Panc1 (cell line): Measurements from ENCODE around the gene HPCAL1. TPM values are rescaled to one million over a fixed set of nuclear protein-coding genes. Genes with fewer than 3 reads are reported as not detected.

Source experiments
- ATAC-seq: fragments of 200-7000 bp; cut with Tn5 transposase; 2 replicates; pipeline ENCODE4 v1.9.1; 2020; ENCODE audit warnings: mild to moderate bottlenecking, moderate library complexity
- BruUV-seq: library from RNA; stranded (reverse); fragments of 400-500 nt; replicated peaks from 2 replicates; lab custom pipeline; 2021; lab: Mats Ljungman, UMichigan
- CTCF ChIA-PET: fragments of 300-600 bp; sonication (Branson Sonifier 250); formaldehyde crosslinking; loops from one replicate; lab custom pipeline; 2022; ENCODE audit warnings: antibody characterized with exemption; lab: Charles Lee
- POLR2A ChIA-PET: fragments of 300-600 bp; sonication (Branson Sonifier 250); formaldehyde crosslinking; loops from one replicate; lab custom pipeline; 2022; ENCODE audit warnings: antibody characterized with exemption; lab: Charles Lee
- DNase-seq: peaks from one replicate; pipeline ENCODE4 v3.0.0-alpha.2; 2010; ENCODE audit warnings: low read depth, low spot score
- H3K27ac ChIP-seq: 2 replicates; pipeline ENCODE4 v1.5.1; 2011; ENCODE audit warnings: mild to moderate bottlenecking, low read length, inconsistent platforms
- H3K27me3 ChIP-seq: fragments of 200-500 bp; sonication (Bioruptor generic); 2 replicates; pipeline ENCODE4 v1.6.0; 2014; ENCODE audit warnings: low read length, inconsistent platforms; ENCODE audit not compliant: control insufficient read depth, insufficient read depth
- H3K36me3 ChIP-seq: fragments of 200-500 bp; sonication (Bioruptor generic); 2 replicates; pipeline ENCODE4 v1.5.1; 2014; ENCODE audit warnings: inconsistent platforms, mild to moderate bottlenecking, low read length, moderate library complexity; ENCODE audit not compliant: control insufficient read depth, insufficient read depth
- H3K4me1 ChIP-seq: 2 replicates; pipeline ENCODE4 v1.5.1; 2011; ENCODE audit warnings: inconsistent platforms, mild to moderate bottlenecking, low read length, moderate library complexity; ENCODE audit not compliant: control insufficient read depth, insufficient read depth
- H3K4me3 ChIP-seq, 2 experiments: 2 replicates each; pipeline ENCODE4 v1.5.1; 2011 to 2012; ENCODE audit warnings: low read depth in 2 of 2, low read length in 2 of 2, mild to moderate bottlenecking in 2 of 2, inconsistent platforms in 1 of 2, moderate library complexity in 1 of 2
- H3K9me3 ChIP-seq: fragments of 200-500 bp; sonication (Bioruptor generic); 2 replicates; pipeline ENCODE4 v1.5.1; 2014; ENCODE audit warnings: low read depth, mild to moderate bottlenecking, inconsistent platforms, low read length, moderate library complexity; ENCODE audit not compliant: control insufficient read depth, insufficient read depth
- POLR2AphosphoS5 ChIP-seq: IDR thresholded peaks from 2 replicates; pipeline ENCODE4 v1.6.1; 2012; ENCODE audit warnings: mild to moderate bottlenecking, low read depth, low read length, moderate library complexity
- SIN3A ChIP-seq: IDR thresholded peaks from 2 replicates; pipeline ENCODE4 v1.6.1; 2012; ENCODE audit warnings: low read depth, mild to moderate bottlenecking, low read length, moderate library complexity, borderline replicate concordance; ENCODE audit not compliant: insufficient read depth
- TCF7L2 ChIP-seq: IDR thresholded peaks from 2 replicates; pipeline ENCODE4 v1.6.1; 2011; ENCODE audit warnings: mild to moderate bottlenecking, low read depth, low read length, inconsistent platforms
- in situ Hi-C: cut with HindIII; loops from 2 replicates; pipeline ENCODE4 v1.10.0; 2016; ENCODE audit warnings: low sequenced_read_pairs, low pct_unique_long_range_greater_than_20kb
- intact Hi-C: fragments of 100-400 bp; cut with micrococcal nuclease; formaldehyde crosslinking; loops from one replicate; pipeline ENCODE4 v1.10.0; 2022; ENCODE audit not compliant: unreplicated experiment
- total RNA-seq: library from RNA; stranded (reverse); gene quantifications from one replicate; pipeline ENCODE4 v1.2.1, GENCODE V29; 2021; ENCODE audit not compliant: unreplicated experiment
- TF ChIP-seq, protein P1 (sequence below), 2 experiments: IDR thresholded peaks; 2 replicates each; pipeline ENCODE4 v1.6.1; 2011 to 2012; ENCODE audit warnings: low read depth in 2 of 2, control low read depth in 1 of 2, low read length in 1 of 2, mild to moderate bottlenecking in 1 of 2, moderate library complexity in 1 of 2; ENCODE audit not compliant: insufficient read depth in 1 of 2
- TF ChIP-seq, protein P2 (sequence below): fragments of 450-650 bp; IDR thresholded peaks from 2 replicates; pipeline ENCODE4 v1.5.1; 2017; ENCODE audit warnings: mild to moderate bottlenecking

HPCAL1 gene
- total RNA-seq, 1 experiment from 2014 or later = 234 TPM

DNA sequence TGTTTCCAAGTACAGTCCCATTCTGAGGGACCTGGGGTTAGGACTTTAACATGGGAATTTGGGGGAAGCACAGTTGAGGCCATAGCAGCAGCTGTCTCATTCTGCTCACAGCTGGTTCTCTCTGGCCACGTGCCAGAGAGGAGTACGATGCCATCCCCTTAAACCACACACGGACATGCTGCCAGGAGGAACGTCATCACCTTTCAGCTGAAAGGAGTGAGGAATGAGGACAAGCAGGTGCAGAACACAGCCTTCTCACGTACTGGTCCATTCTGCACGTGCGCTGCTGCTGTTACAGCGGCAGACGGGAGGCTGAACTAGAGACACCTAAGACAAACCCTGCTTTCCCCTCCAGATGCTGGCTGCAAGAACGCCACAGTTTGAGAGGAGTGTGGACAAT, 111.9 kb downstream of the HPCAL1 start:
- ChIA-PET CTCF (no interaction called here), POLR2A (no interaction called here)
- Histone ChIP-seq H3K27ac (peak overlapping the region; percentile 83), H3K36me3 (no peaks in the 10 kb centered on the region; the same call in 1 of the 2 replicates), H3K9me3 (no peaks in the 10 kb centered on the region), H3K27me3 (no peaks in the 10 kb centered on the region), H3K4me3 (no peak overlapping the region), H3K4me1 (peaks cover 70% of the 10 kb centered on the region)
- ATAC-seq (no peak), DNase-seq (no peak)
- intact Hi-C loops (no loop called here), in situ Hi-C loops (no loop called here)
- BruUV-seq = no TSS peak
- no peak for TF ChIP-seq SIN3A
- no peak for TF ChIP-seq TCF7L2
- TF ChIP-seq, protein P1, sequence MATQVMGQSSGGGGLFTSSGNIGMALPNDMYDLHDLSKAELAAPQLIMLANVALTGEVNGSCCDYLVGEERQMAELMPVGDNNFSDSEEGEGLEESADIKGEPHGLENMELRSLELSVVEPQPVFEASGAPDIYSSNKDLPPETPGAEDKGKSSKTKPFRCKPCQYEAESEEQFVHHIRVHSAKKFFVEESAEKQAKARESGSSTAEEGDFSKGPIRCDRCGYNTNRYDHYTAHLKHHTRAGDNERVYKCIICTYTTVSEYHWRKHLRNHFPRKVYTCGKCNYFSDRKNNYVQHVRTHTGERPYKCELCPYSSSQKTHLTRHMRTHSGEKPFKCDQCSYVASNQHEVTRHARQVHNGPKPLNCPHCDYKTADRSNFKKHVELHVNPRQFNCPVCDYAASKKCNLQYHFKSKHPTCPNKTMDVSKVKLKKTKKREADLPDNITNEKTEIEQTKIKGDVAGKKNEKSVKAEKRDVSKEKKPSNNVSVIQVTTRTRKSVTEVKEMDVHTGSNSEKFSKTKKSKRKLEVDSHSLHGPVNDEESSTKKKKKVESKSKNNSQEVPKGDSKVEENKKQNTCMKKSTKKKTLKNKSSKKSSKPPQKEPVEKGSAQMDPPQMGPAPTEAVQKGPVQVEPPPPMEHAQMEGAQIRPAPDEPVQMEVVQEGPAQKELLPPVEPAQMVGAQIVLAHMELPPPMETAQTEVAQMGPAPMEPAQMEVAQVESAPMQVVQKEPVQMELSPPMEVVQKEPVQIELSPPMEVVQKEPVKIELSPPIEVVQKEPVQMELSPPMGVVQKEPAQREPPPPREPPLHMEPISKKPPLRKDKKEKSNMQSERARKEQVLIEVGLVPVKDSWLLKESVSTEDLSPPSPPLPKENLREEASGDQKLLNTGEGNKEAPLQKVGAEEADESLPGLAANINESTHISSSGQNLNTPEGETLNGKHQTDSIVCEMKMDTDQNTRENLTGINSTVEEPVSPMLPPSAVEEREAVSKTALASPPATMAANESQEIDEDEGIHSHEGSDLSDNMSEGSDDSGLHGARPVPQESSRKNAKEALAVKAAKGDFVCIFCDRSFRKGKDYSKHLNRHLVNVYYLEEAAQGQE (IDR thresholded peaks at IDR 0.05; ENCODE audit: insufficient read depth in 1 of 2, low read depth in 2 of 2, low read length in 1 of 2) = no peak
- TF ChIP-seq, protein P2, sequence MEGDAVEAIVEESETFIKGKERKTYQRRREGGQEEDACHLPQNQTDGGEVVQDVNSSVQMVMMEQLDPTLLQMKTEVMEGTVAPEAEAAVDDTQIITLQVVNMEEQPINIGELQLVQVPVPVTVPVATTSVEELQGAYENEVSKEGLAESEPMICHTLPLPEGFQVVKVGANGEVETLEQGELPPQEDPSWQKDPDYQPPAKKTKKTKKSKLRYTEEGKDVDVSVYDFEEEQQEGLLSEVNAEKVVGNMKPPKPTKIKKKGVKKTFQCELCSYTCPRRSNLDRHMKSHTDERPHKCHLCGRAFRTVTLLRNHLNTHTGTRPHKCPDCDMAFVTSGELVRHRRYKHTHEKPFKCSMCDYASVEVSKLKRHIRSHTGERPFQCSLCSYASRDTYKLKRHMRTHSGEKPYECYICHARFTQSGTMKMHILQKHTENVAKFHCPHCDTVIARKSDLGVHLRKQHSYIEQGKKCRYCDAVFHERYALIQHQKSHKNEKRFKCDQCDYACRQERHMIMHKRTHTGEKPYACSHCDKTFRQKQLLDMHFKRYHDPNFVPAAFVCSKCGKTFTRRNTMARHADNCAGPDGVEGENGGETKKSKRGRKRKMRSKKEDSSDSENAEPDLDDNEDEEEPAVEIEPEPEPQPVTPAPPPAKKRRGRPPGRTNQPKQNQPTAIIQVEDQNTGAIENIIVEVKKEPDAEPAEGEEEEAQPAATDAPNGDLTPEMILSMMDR = no peak
- no peak for TF ChIP-seq POLR2AphosphoS5

DNA sequence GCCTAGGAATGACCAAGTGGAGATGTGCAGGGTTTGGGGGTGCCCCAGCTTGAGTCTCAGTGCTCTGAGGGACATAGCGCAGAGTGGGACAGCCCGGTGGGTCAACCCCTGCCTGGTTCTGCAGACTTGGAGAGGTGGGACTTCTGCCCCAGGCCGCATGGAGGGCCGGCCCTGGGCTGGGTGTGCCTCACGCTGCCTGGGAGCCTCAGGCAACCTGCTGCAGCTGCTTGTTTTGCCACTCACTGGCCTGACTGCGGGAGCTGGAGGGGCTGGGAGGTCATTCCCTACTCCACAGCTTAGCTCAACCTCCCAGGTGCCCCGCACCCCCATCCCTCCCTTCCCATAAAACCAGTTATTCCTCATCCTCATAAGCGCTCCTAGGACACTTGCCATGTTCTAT, 112.3 kb downstream of the HPCAL1 start:
- BruUV-seq = no TSS peak
- no peak for TF ChIP-seq TCF7L2
- no peak for TF ChIP-seq POLR2AphosphoS5
- TF ChIP-seq, protein P1 (IDR thresholded peaks at IDR 0.05; ENCODE audit: insufficient read depth in 1 of 2, low read depth in 2 of 2, low read length in 1 of 2) = no peak
- TF ChIP-seq, protein P2 = no peak
- TF ChIP-seq SIN3A = no peak
- ChIA-PET POLR2A (no interaction called here), CTCF (no interaction called here)
- Histone ChIP-seq H3K36me3 (no peaks in the 10 kb centered on the region; the same call in 1 of the 2 replicates), H3K4me1 (peaks cover 69% of the 10 kb centered on the region), H3K4me3 (no peak overlapping the region), H3K27ac (peak overlapping the region; percentile 83), H3K27me3 (no peaks in the 10 kb centered on the region), H3K9me3 (no peaks in the 10 kb centered on the region)
- in situ Hi-C loops (no loop called here), intact Hi-C loops (no loop called here)
- no peak for ATAC-seq
- DNase-seq = no peak
